HT1080 (cell line): ENCODE data around the gene SMPX. TPM values are rescaled to one million over a fixed set of nuclear protein-coding genes. Genes with fewer than 3 reads are reported as not detected.

Experiments
- DNase-seq: peaks from one replicate; pipeline ENCODE4 v3.0.0-alpha.2; 2015; ENCODE audit warnings: low read depth
- total RNA-seq: library from RNA; depleted of rRNA; stranded (reverse); fragments of >200 nt; shearing (Covaris generic); gene quantifications from 2 replicates; pipeline ENCODE4 v1.2.3, GENCODE V29; 2014; rRNA removed

Gene SMPX
- total RNA-seq, 1 experiment from 2014 or later: not detected

DNA sequence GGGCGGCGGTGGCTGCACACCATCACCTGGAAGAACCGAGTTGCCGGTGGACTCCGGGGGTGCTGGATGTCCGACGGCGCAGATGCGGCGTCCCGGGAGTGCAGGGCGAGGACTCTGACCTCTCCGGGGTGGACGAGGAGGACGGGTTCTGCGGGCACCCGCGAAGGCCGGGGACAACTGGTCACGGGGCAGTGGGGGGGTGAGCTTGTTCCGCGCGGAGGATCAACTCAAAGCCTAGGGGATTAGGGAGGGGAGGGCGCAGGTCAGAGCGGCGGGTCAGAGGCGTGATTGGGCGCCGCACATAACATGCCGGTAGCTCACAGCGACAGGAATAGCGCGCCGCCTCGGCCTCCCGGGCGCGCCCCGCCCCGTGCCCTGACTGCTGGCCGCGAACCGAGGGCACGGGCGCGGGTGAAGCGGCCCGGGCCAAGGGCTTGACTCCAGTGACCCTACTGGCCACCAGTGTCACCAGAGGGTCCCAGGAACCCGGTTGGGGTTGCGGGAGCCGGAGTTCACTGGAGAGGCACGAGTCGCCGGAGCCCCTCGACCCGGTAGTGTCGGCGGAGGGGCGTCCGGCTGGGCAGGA lies 99.7 kb downstream of the SMPX start, which contains the start of gene KLHL34:
KLHL34 (minus strand) TSS at position 179 of the 586 bp plus-strand sequence. CDS start 542 bp downstream, outside the sequence.
- DNase-seq: no peak

DNA sequence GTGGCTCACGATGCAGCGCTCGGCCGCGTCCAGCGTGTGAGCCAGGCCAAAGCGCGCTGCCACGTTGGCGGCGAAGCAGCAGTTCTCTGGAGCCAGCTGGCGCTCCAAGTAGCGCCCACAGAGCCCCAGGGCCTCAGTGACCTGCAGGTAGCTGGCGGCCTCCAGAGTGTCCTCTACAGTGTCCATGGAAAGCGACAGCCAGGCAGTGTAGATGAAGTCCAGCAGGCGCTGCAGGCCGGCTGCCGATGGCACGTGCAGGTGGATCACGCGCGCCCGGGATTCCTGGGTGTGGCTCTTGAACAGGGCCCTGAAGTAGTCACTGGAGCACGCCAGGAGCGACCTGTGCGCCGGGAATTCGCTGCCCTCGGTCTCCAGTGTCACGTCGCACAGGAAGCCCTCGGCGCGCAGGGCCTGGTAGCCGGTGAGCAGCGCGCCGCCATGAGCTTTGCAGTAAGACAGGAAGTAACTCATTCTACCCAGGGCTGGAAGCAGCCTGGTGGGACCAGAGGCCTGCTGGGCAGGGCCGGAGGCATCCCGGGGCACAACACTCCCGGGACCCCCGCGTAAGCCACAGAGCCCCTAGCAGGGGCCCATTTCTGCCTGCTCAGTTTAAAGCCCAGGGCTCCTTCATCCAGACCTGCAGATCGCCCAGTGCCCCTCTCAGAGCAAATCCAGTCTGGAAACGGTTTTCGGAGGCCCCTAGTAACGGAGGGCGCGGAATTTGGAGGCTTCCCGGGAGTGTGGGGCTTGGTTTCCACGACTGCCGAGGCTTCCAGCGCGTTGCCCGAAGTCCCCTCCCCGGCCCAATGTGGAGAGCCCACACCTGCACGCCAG lies 100.4 kb downstream of the SMPX start:
- no peak for DNase-seq

DNA sequence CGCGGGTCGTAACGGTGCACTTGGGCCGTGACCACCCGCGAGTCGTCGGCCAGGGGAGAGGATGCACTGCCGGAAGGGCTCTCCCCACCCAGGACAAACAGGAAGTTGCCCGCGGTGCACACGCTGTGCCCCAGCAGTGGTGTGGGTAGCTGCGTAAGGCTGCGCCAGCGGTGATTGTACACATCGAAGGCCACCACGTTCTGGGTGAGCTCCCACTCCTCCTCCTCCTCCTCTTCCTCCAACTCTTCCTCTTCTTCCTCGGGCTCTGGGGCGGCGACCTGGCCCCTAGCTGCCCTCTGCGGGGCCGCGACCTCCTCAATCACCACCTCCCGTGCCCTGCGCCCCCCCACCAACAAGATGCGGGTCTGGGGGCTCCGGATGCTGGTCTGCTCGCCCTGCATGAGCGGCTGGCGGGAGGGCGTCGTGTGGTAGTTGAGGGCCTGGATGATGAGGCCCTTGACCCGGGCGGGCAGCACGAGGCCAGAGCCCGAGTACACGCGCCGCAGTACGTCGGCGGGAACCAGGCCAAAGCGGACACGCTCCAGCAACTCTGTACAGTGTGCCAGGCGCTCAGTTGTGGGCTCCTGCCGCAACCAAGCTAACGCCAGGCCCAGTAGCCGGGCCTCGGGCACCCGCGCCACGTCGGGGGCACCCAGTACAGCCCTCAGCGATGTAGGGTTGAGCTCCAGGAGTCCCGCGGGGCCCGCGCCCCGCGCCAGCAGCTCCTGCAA lies 101.2 kb downstream of the SMPX start:
- DNase-seq: no peak

Other genes starting within 250 kb of the SMPX start
- not detected in 2 replicates for gene KLHL34, start 99.8 kb downstream of the SMPX start, total RNA-seq
- gene MBTPS2, start 81.5 kb upstream of the SMPX start, total RNA-seq: 3.5 and 6.6 TPM in 2 replicates
- 1.0 and 1.7 TPM in 2 replicates for gene YY2, start 97.9 kb upstream of the SMPX start, total RNA-seq
- gene SMS, start 182.6 kb upstream of the SMPX start, total RNA-seq: 325 and 334 TPM in 2 replicates